Measurements from ENCODE around the gene GRIN3A.
"Not testable (repeated sequence)": the region's sequence is repeated elsewhere in the genome, so short reads cannot be mapped to it uniquely, and the experiment has no call there.

The GRIN3A gene

GRCh38 chr9:101571114-101571513 lies 167.3 kb downstream of the GRIN3A start:
- DNase-seq: no peak

DNA sequence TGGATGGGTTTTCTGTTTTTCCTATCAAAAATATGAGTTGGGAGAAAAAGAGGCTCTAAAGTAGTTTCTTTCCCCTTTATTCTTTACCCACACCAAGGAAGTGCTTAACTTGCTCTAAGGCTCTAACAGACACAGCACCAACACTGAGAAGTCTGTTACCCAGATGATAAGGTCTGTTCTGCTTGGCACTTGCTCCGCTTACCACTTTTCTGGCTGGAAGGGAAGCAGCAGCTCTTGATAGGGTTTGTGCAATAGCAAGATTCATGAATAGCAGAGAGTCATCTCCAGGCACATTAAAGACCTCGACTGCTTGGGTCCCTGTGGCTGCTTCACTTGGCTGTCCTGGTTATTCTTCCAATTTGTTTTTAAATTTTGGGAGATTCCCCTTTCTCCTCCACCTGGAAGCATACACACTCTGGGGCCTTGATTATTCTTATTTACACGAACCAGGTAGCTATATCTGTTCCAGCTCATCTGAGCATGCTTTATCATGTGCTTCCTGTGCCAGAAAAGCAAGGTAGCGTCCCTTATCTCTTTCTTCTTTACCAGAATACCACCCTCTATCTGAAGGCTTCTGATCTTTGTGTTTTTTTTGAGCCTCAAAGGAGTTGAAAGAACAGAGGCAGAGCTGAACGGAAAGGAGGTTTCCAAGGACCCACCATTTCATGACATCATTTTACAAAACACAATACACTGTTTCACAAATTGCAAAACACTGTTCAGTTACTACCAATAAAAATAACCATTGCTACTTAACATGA lies 168.5 kb downstream of the GRIN3A start:
- no peak for DNase-seq

DNA sequence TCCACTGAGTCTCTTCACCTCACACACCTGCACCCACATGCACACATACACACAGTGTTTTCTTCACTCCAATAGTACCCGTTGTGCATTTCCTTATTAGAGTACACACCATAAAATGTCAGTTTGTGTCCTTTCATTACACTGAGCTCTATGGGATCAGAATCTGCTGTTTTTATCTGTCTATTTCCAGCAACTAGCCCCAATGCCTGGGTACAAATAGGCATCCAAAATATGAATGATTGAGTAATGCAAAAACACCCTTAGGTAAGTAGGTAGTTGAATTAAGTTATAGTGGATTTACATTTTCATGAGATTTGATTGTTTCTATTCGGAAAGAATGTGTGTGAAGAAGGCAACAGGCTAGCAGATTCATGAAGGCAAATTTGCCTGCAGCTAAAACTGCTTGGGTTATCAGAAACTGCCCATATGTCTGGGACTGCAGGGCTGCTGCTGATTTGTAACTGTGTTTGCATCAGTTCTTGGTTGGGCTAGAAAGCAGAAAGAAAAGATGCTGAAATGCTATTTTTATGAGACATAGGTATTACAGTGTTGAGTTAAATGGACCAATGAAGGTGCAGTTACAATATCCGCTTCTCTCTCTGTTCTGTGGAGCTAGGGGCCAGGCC lies 170.6 kb downstream of the GRIN3A start:
- no peak for DNase-seq

DNA sequence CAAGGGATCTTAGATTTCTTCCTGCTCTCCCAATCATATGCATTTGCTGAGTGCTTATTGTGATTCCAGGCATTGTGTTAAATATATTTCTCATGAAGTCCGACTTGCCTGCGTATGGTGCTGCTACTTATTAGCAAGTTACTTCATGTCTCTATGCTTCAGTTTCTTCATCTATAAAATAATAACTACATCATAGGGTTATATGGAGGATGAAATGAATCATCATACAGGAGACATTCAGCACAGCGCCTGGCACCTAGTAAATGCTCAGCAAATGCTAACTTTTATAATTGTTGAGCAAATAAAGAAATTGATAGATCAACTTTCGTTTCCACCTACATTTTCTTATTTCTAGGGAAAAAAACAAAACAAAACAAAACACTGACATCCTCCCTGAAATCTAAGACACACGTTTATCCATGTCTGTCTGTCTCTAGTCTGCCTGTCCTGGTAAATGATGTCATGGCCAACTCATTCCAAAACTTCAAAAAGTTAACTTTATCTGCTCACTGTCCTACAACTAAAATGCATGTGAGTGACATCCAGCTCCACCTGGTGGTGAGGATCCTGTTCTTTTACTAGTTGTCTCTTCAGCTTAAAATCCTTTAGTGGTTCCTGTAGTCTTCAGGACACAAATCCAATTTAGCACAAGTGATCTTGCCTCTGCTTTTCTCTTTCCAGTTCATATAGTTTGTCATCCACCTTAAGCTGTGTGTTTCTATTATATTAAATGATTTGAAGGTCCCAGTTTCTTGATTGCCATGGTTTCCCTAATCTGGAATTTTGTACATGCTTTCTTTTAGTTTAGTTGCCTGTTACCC lies 171.3 kb downstream of the GRIN3A start:
- DNase-seq: peak; percentile 12

GRCh38 chr9:101564252-101564651 lies 174.2 kb downstream of the GRIN3A start:
- DNase-seq: no peak

DNA sequence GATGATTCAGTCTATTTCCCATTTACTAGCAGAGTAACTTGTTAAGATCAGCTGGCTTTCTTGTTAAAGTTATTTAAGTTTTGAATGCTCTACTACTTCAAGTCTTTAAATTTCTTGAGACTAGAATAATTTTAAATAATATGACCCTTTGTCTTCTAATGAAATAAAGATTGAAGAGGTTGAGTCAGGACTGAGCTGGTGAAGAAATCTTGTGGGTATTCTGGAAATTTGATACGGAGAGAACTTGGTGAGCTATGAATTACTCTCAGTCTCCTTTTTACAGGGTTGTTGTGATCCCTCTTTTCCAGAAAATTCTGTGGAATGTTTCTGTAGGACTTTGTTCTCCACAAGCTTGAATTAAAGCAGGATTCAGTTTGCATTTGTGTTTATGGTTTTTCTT lies 175.5 kb downstream of the GRIN3A start:
- no peak for DNase-seq

GRCh38 chr9:101561740-101562139 lies 176.7 kb downstream of the GRIN3A start:
- no peak for DNase-seq

- not testable (repeated sequence) for DNase-seq
Measured at GRCh38 chr9:101549472-101550098, 188.9 kb downstream of the GRIN3A start.

GRCh38 chr9:101543098-101543735 lies 195.2 kb downstream of the GRIN3A start:
- DNase-seq: no peak

- no peak for DNase-seq
Measured at GRCh38 chr9:101540069-101540468, 198.4 kb downstream of the GRIN3A start.

GRCh38 chr9:101536938-101537337 lies 201.5 kb downstream of the GRIN3A start:
- DNase-seq: no peak

DNA sequence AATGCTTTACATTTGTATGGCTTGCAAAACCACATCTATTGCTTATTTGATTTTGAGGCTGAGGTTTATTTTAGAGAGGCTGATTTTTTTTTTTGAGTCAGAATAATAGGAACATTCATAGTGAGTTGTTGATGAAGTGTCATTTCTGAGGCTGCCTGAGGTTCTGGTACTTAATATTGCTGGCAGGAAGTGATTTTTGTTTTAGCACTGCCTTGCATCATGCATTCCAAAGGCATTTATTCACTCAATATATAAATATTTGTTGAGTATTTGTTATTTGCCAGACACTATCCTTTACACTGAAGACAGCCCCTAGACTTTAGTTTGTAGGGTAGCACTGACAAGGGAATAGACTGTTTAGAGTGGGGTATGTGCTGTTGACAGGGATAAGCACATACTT lies 202.1 kb downstream of the GRIN3A start:
- no peak for DNase-seq

- peak; percentile 99 for DNase-seq
Measured at GRCh38 chr9:101533334-101534204, 204.9 kb downstream of the GRIN3A start, which contains the start of gene RNF20. RNF20 (plus strand) TSS chr9:101533853; CDS start chr9:101535424, 1,571 bp downstream.

DNA sequence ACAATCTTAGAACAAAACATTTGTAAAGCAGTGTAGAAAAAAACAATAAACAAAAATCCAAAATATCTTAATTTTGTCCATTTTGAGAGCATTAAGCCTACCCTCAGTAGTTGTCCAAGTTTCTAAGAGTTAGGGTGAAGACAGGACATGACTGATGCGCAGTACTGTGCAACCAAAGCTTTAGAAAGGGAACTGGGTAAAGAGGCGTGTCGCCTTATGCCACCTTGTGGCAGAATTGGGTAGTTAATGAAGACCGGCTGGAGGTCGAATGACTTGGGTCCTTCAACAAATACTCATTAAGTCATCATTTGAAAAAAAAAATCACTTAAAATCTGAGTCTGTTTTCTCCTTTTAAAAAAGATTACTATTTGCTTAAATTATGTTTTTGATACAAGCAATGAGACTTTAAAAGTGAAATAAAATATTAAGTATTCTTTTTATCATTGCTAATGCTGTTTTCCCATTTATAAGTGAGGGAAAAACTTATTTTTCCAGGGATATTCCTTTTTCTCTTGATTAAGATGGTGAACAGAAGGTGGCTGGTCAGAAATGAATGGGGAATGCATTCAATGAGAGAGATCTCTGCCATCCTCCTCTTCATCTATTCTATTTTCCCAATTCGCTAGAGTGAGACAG lies 208.3 kb downstream of the GRIN3A start:
- DNase-seq: peak; percentile 62

DNA sequence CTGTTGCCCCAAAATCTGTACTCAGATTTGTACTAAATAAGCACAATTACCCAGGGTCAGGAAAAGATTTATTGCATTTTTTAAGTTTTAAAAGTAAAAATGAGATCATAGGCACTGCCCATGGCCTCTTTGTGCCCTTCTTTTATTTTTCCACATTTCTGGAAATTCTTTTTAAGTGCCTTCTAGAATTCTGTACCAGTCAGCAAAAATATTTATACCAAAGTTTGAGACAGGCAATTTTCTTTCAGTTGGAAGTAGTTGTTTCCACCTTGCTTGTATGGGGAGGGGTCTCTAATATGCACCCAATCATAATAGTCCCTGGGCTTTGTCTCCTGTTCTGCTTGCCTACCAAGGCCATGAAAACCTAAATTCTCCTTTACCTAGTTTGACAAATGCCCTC lies 210.4 kb downstream of the GRIN3A start:
- DNase-seq: no peak

DNA sequence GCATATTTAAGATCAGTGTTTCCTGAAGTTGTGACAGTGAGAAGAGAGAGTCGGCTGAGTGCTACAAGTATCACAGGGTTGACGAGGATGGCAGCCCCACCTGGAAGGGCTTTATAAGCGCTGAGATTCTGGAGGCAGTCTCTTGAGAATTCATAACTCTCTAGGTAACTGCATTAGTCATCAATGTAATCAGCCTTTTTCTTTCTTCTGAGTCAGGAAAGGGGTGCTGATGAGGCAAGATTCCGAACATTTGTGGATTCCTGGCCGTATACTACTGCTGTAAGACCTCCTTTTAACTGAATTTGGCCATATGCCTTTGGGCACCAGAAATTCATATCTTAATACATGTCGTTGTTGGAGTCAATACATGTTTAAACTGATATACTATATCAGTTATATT lies 211.4 kb downstream of the GRIN3A start:
- no peak for DNase-seq

DNA sequence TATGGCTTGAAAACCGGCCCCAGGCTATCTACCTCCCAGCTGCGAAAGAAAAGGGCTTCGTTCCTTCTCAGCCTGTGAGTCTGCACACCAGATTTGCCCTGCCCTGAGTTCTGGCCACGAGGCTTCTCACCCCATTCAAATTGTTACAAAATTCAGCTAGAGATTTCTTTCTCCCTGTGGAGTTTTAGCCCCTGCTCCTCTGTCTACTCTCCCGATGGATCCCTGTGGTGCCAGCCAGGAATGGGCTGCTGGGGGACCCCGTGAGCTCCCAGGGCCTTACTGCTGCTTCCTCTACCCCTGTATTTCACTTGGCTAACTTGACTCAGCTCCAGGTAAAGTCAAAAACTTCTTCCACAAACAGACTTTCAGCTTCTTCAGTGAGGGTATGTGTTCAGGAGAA lies 214.1 kb downstream of the GRIN3A start:
- DNase-seq: no peak

Measured in activated gamma-delta T cell treated with Interleukin-2 at 50 U/mL for 16 hours (primary cell).